ENCODE measurements around the gene ST6GAL1. TPM values are rescaled to one million over a fixed set of nuclear protein-coding genes. Genes with fewer than 3 reads are reported as not detected.

Gene ST6GAL1
- total RNA-seq, 2 donors from 2014 or later: 57.2 to 81.8 TPM

GRCh38 chr3:187041362-187042307 lies 111.3 kb downstream of the ST6GAL1 start:
- no peaks in the 10 kb centered on the region for H3K9me3 ChIP-seq
- peak overlapping the region in 1 of 2 donors; percentile 21 for H3K9ac ChIP-seq (ENCODE audit: low read depth in 2 of 2, low read length in 2 of 2)
- intact Hi-C loops (cut with DNase I): no loop called here
- no peak overlapping the region for H3K4me3 ChIP-seq
- H3K4me1 ChIP-seq: no peaks in the 10 kb centered on the region
- DNase-seq: no peak
- no peaks in the 10 kb centered on the region for H3K27me3 ChIP-seq
- H3K36me3 ChIP-seq: no peaks in the 10 kb centered on the region
- TF ChIP-seq CTCF (IDR thresholded peaks at IDR 0.05): no peak
- peak overlapping the region; percentile 42 for H3K27ac ChIP-seq

GRCh38 chr3:187042346-187042745 lies 112.0 kb downstream of the ST6GAL1 start:
- Histone ChIP-seq H3K4me1 (no peaks in the 10 kb centered on the region), H3K9me3 (no peaks in the 10 kb centered on the region), H3K27ac (peak overlapping the region; percentile 42), H3K36me3 (no peaks in the 10 kb centered on the region), H3K27me3 (no peaks in the 10 kb centered on the region), H3K4me3 (no peak overlapping the region), H3K9ac (ENCODE audit: low read depth in 2 of 2, low read length in 2 of 2) (peak overlapping the region; percentile 21 to 27)
- intact Hi-C loops (cut with DNase I): no loop called here
- no peak for DNase-seq
- TF ChIP-seq CTCF (IDR thresholded peaks at IDR 0.05): no peak

DNA sequence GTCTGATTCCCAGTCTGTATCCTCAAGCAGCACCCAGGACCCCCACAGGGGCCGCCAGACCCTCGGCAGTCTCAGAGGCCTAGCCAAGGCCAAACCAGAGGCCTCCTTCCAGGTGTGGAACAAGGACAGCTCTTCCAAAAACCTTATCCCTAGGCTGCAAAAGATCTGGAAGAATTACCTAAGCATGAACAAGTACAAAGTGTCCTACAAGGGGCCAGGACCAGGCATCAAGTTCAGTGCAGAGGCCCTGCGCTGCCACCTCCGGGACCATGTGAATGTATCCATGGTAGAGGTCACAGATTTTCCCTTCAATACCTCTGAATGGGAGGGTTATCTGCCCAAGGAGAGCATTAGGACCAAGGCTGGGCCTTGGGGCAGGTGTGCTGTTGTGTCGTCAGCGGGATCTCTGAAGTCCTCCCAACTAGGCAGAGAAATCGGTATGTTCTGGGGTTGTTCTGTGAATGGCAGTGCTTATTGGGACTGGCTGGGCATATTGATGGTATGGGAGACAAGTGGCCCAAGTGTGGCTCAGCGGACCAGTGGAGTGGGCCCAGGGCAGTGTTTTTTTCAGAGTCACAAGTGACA lies 112.6 kb downstream of the ST6GAL1 start:
- Histone ChIP-seq H3K36me3 (no peaks in the 10 kb centered on the region), H3K9ac (ENCODE audit: low read depth in 2 of 2, low read length in 2 of 2) (peak overlapping the region; percentile 27 to 35), H3K4me1 (no peaks in the 10 kb centered on the region), H3K4me3 (no peak overlapping the region), H3K27me3 (no peaks in the 10 kb centered on the region), H3K9me3 (no peaks in the 10 kb centered on the region), H3K27ac (no peak overlapping the region)
- intact Hi-C loops (cut with DNase I): no loop called here
- TF ChIP-seq CTCF (IDR thresholded peaks at IDR 0.05): no peak
- no peak for DNase-seq

DNA sequence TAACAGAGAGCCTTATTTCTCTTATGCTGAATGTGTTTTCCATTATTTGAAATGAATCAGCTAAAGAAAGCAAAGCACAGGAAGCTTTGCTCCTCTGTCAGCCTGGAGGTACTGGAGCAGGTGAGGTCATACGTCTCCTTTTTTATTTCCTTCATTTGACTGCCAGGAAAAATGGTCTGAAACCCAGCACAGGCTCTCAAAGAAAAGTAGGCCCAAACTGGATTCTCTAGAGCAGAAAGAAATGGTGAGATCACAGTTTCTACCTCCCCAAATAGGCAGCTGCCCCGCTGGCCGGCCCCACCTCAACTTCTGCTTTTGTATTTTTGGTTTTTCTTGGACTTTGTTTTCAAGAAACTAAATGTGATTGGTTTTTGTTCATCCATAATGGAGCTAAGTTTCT lies 113.9 kb downstream of the ST6GAL1 start:
- TF ChIP-seq CTCF (IDR thresholded peaks at IDR 0.05): no peak
- DNase-seq: no peak
- Histone ChIP-seq H3K4me1 (no peaks in the 10 kb centered on the region), H3K36me3 (no peaks in the 10 kb centered on the region), H3K4me3 (no peak overlapping the region), H3K9ac (ENCODE audit: low read depth in 2 of 2, low read length in 2 of 2) (peak overlapping the region in 1 of 2 donors; percentile 64), H3K9me3 (no peaks in the 10 kb centered on the region), H3K27me3 (no peaks in the 10 kb centered on the region), H3K27ac (peak overlapping the region; percentile 50)
- intact Hi-C loops (cut with DNase I): no loop called here

DNA sequence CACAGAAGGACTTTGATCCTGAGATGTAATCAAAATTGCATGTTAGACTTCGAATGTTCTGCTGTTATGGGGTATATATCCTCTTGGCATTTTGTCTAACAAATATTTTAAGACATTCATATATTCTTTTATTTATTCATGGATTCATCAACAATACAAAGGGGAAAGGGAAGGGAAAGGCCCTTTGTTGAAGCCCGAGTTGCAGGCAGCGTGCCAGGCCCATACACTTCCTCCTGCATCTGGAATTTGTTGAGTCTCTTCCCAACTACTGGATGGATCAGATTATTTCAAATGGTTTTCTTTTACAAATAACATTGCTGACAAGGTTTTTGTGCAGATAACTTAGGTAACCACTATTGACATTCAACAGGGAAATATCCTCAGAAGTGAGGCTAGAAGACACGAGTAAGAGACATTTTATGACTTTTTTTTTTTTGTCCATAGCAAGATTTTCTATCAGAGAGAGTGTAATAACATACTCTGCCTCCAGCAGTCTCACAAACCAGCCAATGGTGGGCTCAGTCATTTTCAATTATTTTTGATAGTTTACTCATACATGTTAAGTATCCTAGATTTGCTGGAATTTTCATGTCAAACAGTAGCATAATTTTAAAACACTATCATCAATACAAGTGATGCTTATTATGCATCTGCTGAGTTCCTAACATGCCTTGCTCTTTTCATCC lies 114.7 kb downstream of the ST6GAL1 start:
- H3K27me3 ChIP-seq: no peaks in the 10 kb centered on the region
- H3K9ac ChIP-seq (ENCODE audit: low read depth in 2 of 2, low read length in 2 of 2): no peak overlapping the region
- no peak for TF ChIP-seq CTCF (IDR thresholded peaks at IDR 0.05)
- H3K4me3 ChIP-seq: no peak overlapping the region
- no peaks in the 10 kb centered on the region for H3K9me3 ChIP-seq
- H3K27ac ChIP-seq: peak overlapping the region; percentile 50
- H3K36me3 ChIP-seq: no peaks in the 10 kb centered on the region
- H3K4me1 ChIP-seq: no peaks in the 10 kb centered on the region
- DNase-seq: peak; percentile 65
- intact Hi-C loops (cut with DNase I): no loop called here

Data from colonic mucosa (tissue), 4 donors.